GM21576 (cell line): ENCODE measurements around the gene RAD23B.
A peak's percentile ranks its signal among the peaks of the same experiment; 100 is the strongest.
"Not testable (repeated sequence)": the region's sequence is repeated elsewhere in the genome, so short reads cannot be mapped to it uniquely, and the experiment has no call there.

ENCODE experiments used
- ATAC-seq: cut with Tn5 transposase; IDR thresholded peaks from one replicate; pipeline ENCODE4 v1.9.1; 2021; ENCODE audit warnings: mild to moderate bottlenecking, moderate library complexity; ENCODE audit not compliant: unreplicated experiment

The RAD23B gene

DNA sequence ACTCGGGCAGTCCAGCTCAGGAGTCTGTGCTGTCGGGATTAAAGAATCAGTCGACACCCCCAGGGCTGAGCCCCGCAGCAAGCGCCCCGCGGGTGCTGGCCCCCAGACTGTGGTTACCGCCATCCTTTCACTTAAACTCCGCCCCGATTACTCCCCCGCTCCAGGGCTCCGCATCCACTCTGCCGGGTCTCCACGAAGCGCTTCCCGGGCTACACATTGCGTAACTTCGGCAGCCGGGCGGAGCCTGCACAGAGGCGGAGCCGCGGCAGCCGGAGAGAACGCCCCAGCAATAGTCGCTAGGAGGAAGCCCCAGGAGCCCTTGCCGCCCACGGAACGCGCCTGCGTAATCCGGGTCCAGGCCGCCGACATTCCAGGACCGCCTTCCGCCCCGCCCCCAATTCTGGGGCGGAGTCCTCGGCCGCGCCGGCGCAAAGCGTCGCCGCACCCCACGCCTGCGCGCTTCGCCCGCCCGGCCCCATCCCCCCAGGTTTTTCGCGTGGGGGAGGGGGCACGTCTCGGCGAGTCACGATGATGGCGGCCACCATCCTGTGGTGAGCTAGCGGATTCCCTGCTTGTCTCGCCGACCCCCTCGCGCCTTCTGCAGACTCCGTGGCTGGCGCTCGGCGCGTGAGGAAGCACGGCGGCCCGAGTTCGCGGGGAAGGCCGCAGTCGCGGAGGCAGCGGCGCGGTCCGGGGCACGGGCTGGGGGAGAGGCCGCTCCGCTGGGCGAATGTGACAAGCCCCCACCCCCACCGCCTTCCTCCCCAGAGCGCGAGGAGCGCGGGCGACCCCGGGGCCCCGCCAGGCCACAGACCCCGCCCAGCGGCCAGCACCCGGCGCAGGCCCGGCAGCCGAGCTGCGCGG, at the start of gene RAD23B:
RAD23B (plus strand) TSS at position 521 of the 864 bp plus-strand sequence. CDS start 351 bp downstream, outside the sequence.
- ATAC-seq: peak; percentile 84

DNA sequence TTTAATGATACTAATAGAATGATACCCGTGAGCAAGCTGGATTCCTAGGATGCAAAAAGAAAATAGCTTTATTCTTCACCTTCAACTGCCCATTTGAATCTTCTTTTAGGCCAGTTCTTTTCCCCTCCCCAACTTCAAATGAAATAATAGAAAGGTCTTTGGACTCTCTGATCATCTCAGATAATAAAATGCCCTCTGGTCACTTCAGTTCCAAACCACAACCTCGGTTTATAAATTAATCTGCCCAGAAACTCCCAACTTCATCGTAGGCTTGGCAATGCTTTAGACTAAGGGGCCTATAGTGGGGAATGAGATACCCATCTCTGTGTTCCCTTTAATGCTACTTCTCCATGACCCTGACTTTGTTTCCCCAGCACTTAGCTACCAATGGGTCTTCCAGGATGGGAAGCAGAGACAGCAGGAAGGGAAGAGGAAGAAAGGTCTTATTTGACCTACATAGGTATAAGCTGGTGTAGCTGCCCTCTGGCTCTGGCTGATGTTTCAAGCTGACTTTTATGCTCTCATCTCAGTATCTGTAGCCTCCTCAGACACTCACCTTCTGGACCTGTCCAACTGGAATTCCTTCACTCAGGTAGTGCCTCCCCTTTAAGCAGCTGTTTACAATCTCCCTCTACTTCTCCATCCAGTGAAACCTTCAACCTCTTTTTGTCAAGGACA, 47.2 kb upstream of the RAD23B start:
- ATAC-seq: no peak

DNA sequence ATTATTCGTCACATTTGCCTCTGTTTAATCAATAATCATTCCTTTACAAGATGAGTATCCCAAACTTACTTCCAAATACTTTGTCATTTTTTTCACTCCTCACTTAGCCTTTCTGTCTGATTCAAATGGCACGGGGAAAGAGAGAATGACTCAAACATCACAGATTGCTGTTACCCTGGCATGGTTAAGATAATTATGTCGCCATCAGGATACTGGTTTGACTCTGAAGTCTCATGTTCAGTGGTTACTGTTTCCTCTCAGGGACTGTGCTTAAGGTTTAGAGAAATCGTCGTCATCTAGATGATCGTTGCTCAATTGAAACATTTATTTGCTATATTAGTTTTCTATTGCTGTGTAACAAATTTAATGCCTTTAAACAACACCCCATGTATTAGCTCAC, 45.2 kb upstream of the RAD23B start:
- no peak for ATAC-seq

DNA sequence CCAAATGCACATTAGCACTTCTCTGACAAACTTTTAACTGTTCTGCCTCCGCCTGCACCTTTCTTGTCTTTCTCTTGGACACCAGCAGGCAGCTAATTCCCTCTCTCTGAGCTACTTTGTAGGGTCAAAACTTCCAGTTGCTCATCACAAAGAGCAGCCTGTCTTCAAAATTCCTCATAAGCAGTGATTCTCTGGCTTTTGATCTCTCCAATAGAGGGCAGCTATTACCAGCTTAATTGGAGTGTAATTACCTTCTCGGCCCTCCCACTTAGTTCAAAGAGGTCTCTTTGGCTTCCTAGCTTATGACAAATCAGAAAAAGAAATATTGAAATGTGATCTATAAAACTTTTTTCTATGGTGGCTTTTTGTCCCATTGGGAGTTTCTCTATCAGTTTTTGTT, 43.6 kb upstream of the RAD23B start:
- no peak for ATAC-seq

DNA sequence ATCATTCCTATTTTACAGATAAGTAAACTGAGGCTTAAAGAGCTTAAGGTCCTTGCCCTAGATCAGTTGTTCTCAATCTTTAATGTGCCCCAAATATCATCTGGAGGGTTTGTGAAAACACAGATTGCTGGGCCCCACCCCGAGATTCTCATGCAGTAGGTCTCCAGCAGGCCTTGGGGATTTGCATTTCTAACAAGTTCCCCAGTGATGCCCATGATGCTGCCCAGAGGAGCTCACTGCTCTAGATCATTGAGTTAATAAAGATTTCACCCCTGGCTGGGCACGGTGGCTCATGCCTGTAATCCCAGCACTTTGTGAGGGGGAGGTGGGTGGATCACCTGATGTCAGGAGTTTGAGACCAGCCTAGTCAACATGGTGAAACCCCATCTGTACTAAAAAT, 42.8 kb upstream of the RAD23B start:
- ATAC-seq: no peak

DNA sequence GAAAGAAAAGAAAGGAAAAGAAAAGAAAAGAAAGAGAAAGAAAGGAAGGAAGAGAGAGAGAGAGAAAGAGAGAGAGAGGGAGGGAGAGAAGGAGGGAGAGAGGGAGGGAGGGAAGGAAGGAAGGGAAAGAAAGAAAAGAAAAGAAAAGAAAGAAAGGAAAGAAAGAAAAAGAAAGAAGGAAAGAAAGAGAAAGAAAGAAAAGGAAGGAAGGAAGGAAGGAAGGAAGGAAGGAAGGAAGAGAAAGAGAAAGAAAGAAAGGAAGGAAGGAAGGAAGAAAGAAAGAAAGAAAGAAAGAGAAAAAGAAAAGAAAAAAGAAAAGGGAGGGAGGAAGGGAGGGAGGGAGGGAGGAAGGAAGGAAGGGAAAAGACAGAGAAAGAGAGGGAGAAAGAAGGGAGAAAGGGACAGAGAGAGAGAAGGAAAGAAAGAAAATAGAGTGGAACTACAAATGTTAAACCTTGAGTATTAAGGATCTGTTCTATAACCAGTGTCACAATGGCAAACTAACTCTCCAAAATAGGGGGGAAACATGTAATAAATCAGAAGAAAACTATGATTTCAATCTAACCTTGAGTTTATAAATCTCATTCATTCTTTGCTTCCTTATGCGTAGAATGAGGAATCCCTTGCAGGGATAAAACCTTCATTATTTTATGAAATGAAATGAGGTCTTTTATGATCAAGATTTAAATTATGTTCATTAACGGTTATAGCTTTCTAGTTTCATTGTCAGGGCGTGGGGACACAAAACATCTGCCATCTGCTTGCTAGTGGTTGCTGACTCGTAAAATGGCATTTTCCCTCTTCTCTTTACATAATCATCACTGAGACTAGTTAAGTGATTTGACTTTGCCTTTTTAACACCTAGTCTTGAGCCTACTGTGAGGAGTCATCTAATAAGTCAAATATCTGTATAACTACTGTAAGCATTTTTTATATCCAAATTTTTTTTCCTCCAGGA, 40.7 kb upstream of the RAD23B start:
- no peak for ATAC-seq

DNA sequence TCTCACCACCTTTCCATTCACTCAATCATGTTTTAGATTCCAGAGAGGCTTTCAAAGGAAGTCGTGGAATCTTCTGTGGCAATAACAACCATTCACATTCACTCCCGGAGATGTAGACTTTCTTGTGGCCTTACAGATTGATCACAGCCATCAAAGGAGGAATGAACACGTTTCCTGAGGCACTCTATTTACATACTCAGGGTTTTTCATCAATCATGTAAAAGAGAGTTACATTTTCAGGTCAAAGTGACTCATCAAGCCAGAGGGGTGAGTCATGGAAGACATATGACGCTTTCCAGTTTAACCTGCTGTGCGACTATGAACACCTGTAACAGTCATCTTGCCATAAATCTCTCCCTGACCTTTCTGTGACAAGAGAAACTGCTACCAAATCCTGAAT, 39.3 kb upstream of the RAD23B start:
- no peak for ATAC-seq

DNA sequence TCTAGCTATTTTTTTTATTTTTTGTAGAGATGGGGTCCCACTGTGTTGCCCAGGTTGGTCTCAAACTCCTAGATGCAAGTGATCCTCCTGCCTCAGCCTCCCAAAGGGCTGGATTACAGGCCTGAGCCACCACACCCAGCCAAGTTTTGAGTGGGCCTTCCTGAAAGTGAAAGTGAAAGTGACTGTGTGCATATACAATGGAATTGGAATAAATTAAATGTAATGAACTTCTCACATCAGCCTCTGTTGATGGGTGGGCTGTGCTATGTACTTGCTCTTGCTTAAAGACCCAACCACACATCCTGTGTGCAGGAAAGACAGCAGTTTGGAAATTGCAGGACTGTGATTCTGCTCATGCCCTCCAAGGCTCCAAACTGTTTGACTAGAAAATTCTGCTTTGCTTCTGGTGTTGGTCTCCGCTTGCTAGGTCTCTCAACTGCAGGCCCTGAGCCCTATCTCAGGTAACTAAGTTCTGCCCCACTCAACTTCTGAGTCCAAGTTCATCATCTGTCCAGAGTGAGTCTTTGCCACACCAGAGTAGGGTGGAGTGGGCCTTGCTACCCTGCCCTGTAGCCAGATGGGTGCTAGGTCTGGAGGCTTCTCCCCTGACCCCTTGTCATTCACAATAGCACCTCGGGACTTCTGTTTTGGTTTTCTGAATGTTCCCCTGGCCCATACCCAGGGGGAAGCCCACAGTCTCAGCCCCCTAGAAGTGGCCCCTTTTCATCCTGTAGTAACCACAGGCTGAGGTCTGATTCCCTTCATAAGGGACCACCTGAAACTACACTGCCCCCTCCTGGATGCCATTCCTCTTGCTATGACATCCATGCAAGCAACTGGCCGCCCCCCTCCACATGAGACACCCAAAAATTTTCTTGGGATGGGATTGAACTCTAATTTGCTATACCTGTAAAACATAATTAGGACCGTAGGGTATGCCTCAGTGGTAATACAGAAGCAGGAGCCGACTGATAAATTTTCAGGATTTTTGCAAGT, 36.5 kb upstream of the RAD23B start:
- no peak for ATAC-seq

DNA sequence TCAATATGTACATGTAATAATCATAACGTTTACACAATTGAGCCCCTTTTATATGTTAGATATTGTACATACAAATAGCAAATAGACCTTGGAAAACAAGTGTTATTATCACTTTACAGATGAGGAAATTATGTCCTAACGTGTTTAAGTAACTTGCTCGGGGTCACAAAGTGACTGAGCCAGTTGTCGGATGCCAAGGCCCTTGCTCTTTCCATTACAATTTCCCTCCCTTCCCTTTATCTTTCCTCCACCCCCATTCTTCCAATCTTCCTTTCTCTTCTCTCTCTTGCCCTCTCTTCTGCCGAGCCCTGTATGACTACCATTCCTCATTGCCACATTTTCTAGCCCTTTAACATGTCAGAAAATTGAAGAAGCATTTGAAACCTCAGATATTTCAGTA, 34.4 kb upstream of the RAD23B start:
- ATAC-seq: no peak

DNA sequence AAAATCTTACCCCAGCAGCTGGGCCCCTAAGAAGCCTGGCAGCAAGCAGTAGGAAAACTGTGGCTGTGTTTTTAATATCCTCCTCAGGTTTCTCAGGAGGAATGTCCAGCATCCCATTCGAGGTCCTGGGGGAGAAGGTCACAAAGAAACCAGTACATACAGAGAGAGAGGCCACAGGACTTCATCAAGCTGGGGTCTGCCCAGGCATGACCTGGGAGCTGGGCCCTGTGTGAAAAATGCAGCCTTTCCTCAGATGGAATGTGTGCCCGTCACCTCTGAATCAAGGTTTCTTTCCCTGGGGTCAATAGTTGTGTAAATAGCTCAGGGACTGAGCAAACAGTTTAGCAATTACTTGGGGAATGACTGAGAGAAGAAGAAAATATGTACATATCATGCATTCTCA, 33.9 kb upstream of the RAD23B start:
- ATAC-seq: no peak

DNA sequence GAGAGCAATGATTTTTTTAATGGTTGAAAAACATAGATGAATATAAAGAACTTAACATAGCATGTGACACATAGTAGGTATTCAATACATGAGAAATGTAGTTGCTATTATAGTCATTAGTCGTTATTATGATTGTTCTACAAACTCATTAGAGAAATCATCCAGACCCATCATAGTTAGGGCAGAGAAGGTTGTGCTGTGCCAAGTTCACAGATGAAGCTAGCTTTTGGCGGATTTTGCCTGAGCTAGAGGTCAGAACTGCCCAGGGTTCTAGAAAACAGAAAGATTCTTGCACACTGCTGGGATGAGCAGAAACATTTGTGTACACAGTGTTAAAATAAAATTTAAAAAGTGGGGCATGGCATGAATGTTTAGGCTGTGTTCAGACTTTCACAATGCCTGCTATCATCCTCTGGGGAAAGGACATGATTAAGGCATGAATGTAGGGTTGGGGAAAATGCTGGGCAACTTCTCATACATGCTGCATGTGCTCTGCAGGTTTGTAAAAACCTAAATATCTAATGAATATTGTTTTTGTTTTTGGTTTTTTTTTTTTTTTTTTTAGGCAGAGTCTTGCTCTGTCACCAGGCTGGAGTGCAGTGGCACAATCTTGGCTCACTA, 33.3 kb upstream of the RAD23B start:
- no peak for ATAC-seq

DNA sequence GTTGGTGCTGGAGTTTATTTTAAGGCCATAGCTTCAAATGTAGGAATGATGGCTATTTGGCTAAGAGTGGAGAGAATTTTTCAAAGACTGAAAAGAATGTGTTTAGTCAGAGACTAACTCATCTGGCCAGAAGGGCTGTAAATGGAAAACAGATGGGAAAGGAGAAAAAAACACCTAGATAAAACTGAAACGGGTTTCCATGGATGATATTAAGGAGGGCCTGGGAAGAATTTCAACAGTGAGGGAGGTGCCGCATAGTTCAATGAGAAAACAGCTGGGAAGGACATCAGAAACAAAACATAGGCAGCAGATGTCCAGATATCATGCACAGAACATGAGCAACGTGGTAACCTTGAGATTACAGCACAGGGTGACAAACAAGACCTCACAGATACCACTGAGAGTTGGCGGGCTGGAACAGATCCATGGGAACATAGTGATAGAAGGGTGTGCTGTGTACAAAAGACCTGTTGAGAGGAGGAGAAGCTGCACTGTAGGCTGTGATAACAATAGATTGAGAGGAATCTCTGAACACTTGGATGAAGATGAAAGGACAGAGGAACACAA, 31.2 kb upstream of the RAD23B start:
- ATAC-seq: no peak

DNA sequence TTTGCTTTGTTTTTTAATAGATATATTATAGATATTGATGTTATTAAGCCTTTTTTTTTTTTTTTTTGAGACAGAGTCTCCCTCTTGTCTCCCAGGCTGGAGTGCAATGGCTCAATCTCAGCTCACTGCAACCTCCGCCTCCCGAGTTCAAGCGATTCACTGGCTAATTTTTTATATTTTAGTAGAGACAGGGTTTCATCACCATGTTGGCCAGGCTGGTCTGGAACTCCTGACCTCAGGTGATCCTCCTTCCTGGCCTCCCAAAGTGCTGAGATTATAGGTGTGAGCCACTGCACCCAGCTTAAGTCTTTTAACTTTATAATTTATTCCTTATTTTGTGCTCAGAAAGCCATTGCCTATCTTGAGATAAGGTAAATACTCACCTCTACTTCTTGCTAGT, 24.2 kb upstream of the RAD23B start:
- ATAC-seq: no peak

DNA sequence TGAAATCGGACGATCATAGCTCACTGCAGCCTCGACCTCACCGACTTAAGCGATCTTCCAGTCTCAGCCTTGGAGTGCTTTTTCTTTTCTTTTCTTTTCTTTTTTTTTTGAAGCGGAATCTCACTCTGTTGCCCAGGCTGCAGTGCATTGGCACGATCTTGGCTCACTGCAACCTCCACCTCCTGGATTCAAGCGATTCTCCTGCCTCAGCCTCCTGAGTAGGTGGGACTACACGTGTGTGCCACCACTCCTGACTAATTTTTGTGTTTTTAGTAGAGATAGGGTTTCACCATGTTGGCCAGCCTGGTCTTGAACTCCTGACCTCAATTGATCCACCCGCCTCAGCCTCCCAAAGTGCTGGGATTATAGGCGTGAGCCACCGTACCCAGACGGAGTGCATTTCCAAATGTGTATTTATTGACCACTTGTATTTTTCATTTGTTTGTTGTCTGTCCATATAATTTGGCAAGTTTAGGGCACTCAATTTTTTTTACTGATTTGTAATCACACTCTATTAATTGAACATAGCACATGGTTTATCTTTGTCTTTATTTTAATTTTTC, 23.2 kb upstream of the RAD23B start:
- not testable (repeated sequence) for ATAC-seq

DNA sequence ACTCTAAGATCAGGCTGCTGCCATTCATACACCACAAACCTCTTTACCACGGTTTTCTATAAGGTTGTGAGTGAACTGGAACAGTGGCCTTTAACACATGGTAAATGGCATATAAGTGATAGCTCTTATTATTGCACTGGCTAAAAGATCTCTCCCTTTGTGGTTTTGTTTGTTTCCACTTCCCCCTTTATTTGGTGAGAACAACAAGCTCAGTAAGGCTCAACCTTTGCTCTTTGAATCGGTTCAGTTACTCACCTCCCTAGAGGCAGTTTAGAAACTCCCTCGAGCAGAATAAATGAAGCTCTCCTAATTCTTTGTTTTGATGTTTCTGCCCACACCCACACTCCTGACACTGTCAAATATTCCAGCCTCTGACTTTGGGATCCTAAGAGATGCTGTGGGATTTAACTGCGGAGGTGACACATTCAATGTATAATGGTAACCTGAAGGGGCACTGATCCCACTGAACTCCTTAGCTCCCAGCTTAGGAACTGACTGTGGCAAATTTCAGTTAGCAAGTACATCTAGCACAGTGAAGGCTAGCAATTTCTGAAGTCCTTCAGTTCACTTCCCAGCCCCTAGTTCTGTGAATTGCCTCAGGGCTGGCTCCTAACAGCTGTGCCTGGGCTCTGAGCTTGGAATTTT, 22.5 kb upstream of the RAD23B start:
- ATAC-seq: peak; percentile 99

DNA sequence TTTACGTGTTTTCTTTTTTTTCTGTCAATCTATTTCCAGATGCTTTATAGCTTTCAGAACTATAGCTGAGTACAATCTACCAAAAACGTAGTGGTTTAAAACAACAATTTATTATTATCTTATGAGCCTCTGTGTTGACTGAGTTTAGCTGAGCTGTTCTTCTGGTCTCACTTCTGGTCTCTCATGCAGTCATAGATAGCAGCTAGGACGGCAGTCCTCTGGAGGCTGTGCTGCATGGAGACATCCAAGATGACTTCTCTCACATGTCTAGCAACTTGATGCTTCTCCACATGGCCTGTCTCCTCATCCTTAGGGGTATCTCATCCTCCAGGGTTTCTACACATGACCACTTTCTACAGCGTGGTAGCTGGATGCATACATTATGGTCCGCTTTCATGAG, 22.0 kb upstream of the RAD23B start:
- ATAC-seq: peak; percentile 12

DNA sequence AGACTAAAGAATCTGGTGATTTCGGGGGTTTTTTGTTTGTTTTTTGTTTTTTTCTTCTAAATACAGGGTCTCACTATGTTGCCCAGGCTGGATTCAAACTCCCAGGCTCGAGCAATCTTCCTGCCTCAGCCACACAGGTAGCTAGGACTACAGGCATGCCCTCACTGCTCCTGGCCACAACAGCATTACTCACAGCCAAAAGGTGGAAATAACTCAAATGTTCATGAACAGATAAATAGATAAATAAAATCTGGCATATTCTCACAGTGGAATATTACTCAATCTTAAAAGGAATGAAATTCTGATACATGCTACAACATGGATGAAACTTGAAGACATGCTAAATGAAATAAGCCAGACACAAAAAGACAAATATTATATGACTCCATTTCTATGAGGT, 19.8 kb upstream of the RAD23B start:
- ATAC-seq: no peak

DNA sequence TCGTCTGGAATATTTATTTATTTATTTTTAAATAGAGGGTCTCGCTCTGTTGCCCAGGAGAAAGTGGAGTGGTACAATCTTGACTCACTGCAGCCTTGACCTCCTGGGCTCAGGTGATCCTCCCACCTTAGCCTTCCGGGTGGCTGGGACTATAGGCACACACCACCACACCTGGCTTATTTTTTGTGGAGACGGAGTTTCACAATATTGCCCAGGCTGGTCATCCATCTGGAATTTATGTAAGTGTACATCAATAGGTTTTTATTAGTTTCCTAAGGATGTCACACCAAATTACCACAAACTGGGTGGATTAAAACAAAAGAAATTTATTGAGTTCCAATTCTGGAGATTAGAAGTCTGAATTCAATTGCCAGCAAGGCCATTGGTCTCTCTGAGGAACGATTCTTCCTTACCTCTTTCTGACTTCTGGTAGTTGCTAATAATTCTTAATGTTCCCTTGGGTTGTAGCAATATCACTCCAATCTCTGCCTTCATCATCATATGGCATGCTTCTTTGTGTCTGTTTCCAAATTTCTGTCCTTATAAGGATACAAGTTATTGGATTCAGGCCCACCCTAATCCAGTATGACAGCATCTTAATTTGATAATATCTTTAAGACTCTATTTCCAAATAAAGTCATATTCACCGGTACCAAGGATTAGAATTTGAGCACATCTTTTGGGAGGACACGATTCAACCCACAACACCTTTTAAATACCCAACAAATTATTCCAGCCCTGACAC, 16.3 kb upstream of the RAD23B start:
- ATAC-seq: no peak
